Thoracic aorta (tissue), 2 donors: Measurements from ENCODE around the gene CD36. TPM values are rescaled to one million over a fixed set of nuclear protein-coding genes. Genes with fewer than 3 reads are reported as not detected.

ENCODE experiments used
- ATAC-seq: fragments of 150-250 bp; one replicate; pipeline ENCODE4 v1.8.0; 2017; ENCODE audit warnings: low read depth; ENCODE audit not compliant: insufficient number of reproducible peaks, low FRiP score
- DNase-seq: peaks from one replicate; pipeline ENCODE4 v3.0.0-alpha.2; 2020; ENCODE audit warnings: low spot score
- H3K27ac ChIP-seq, 2 donors: fragments of 200-600 bp; sonication (generic); 1 replicate in 1 of 2; 2 replicates in 1 of 2; pipeline ENCODE4 v1.5.1; 2016; ENCODE audit warnings: mild to moderate bottlenecking in 2 of 2, moderate library complexity in 2 of 2
- H3K27me3 ChIP-seq: fragments of 200-600 bp; sonication (generic); replicated peaks from 2 replicates; pipeline ENCODE4 v1.6.0; 2016; ENCODE audit warnings: mild to moderate bottlenecking; ENCODE audit not compliant: insufficient read depth
- H3K36me3 ChIP-seq: fragments of 200-600 bp; sonication (generic); one replicate; pipeline ENCODE4 v1.5.1; 2016
- H3K4me1 ChIP-seq, 2 donors: fragments of 200-600 bp; sonication (generic); 1 replicate in 1 of 2; 2 replicates in 1 of 2; pipeline versions ENCODE4 v1.5.1 to v1.6.0; 2016; ENCODE audit warnings: low read depth in 2 of 2, mild to moderate bottlenecking in 1 of 2; ENCODE audit not compliant: control insufficient read depth in 1 of 2
- H3K4me3 ChIP-seq: fragments of 200-600 bp; sonication (generic); 2 replicates; pipeline ENCODE4 v1.5.1; 2016; ENCODE audit warnings: mild to moderate bottlenecking
- H3K9me3 ChIP-seq: fragments of 200-600 bp; sonication (generic); 2 replicates; pipeline ENCODE4 v1.5.1; 2016
- CTCF ChIP-seq: fragments of 200-600 bp; sonication (generic); IDR thresholded peaks from one replicate; pipeline ENCODE4 v1.5.1; 2019; ENCODE audit warnings: antibody characterized with exemption
- total RNA-seq, 2 donors: library from RNA; depleted of rRNA; stranded (reverse); fragments of >200 nt; gene quantifications; one replicate each; pipeline versions ENCODE4 v1.1.0 to v1.2.3, GENCODE V29; 2016

CD36 gene
- total RNA-seq, 2 donors from 2014 or later, result 68.6 to 94.8 TPM

DNA sequence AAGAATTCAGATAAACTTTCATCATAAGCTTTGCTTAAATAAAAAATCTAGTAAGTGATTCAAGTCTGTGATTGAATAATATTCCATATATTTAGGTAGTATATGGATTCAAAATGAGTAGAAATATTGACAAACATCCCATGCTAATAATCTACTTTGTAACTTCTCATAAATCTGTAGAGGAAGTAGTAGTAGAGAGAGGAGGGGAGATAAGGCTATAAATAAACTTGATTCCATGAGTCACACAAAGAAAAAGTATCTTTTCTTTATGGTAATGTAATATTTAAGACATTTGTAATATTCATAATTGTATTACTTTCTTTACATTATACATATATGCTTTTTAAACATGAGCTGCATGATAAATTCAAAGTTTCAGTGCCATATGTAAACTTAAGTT, 25.6 kb upstream of the CD36 start:
- no peak overlapping the region for H3K27ac ChIP-seq
- ATAC-seq (no peak), DNase-seq (no peak)
- no peak for TF ChIP-seq CTCF
- H3K4me1 ChIP-seq, result no peaks in the 10 kb centered on the region
- H3K36me3 ChIP-seq, result no peaks in the 10 kb centered on the region
- no peaks in the 10 kb centered on the region for H3K27me3 ChIP-seq
- H3K9me3 ChIP-seq, result no peaks in the 10 kb centered on the region
- no peak overlapping the region for H3K4me3 ChIP-seq

DNA sequence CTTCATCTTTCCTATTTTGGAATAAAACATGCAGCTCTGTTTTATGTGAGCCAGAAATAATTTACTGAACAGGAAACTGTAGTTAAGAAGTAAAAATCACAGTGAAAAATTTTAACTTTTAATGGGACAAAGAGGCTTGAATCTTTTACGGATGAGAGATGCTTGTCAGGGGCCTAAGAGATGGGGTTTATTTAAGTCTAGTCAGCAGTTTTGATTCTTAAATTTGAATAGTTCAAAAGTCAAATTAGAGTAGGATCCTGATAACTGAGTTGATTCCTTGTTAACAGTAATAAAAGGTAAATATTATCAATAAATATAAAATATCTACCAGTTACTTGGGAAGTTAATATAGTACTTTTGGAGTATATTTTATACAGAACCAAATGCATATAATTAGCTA, 24.9 kb upstream of the CD36 start:
- no peak overlapping the region for H3K4me3 ChIP-seq
- H3K27ac ChIP-seq, result no peak overlapping the region
- no peak for DNase-seq

DNA sequence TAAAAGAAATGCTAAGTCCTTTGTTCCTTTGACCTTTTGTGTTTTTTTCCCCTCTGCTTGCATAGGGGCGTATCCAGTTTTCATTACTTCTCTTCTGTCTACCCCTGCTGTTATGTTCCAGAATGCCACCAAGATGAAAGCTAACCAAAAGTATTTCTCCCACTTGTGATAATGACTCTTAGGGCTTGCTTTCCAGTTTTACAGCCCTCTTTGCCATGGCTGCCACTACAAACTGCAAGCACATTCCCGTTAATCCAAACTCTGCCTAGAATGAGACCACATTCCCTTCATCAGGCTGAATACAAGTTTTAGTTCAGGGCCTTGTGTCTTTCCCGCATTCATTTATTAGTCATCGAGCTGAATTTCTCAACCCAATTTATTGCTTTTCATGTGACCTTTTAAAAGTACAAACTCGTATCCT, 23.6 kb upstream of the CD36 start:
- DNase-seq (no peak), ATAC-seq (no peak)
- Histone ChIP-seq H3K27me3 (no peaks in the 10 kb centered on the region), H3K4me1 (no peaks in the 10 kb centered on the region), H3K27ac (no peak overlapping the region), H3K36me3 (no peaks in the 10 kb centered on the region), H3K4me3 (no peak overlapping the region), H3K9me3 (no peaks in the 10 kb centered on the region)
- TF ChIP-seq CTCF, result no peak

More for the DNA sequence above, 24.9 kb upstream of the CD36 start:
- no peaks in the 10 kb centered on the region for H3K4me1 ChIP-seq
- H3K36me3 ChIP-seq, result no peaks in the 10 kb centered on the region
- no peaks in the 10 kb centered on the region for H3K9me3 ChIP-seq
- ATAC-seq, result no peak
- no peak for TF ChIP-seq CTCF
- H3K27me3 ChIP-seq, result no peaks in the 10 kb centered on the region

- Histone ChIP-seq H3K27ac (no peak overlapping the region), H3K36me3 (no peaks in the 10 kb centered on the region), H3K4me3 (no peak overlapping the region), H3K27me3 (no peaks in the 10 kb centered on the region), H3K4me1 (no peaks in the 10 kb centered on the region), H3K9me3 (no peaks in the 10 kb centered on the region)
- TF ChIP-seq CTCF, result no peak
- ATAC-seq, result no peak
- DNase-seq, result no peak
Measured at GRCh38 chr7:80618096-80618495, 20.3 kb upstream of the CD36 start.

DNA sequence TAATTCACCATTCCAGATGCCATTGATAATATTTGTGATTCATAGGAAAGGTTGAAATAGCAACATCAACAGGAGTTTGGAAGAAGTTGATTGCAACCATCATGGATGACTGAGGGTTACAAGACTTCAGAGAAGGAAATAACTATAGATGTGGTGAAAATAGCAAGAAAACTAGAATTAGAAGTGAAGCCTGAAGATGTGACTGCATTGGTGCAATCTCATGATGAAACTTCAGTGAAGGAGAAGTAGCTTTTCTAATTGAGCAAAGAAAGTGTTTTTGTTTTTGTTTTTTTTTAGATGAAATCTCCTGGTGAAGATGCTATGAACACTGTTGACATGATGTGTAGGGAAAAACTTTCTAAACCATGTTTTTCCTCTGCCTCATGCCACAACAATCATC, 18.7 kb upstream of the CD36 start:
- ATAC-seq, result no peak

More for the DNA sequence above, 18.7 kb upstream of the CD36 start:
- TF ChIP-seq CTCF, result no peak
- Histone ChIP-seq H3K36me3 (no peaks in the 10 kb centered on the region), H3K27me3 (no peaks in the 10 kb centered on the region), H3K9me3 (no peaks in the 10 kb centered on the region), H3K27ac (no peak overlapping the region), H3K4me1 (no peaks in the 10 kb centered on the region), H3K4me3 (no peak overlapping the region)
- DNase-seq, result no peak
